Loucy (cell line): ENCODE measurements around the gene CALML4.

Experiments
- H2AFZ ChIP-seq: fragments of 200-600 bp; sonication (generic); 2 replicates; pipeline ENCODE4 v1.6.0; 2016; ENCODE audit warnings: antibody characterized with exemption, mild to moderate bottlenecking, low read length, moderate library complexity
- H3F3A ChIP-seq: fragments of 200-600 bp; 2 replicates; pipeline ENCODE4 v1.6.0; 2016; ENCODE audit warnings: antibody characterized with exemption, low read depth, mild to moderate bottlenecking
- H3K27me3 ChIP-seq: fragments of 200-600 bp; sonication (generic); 2 replicates; pipeline ENCODE4 v1.6.1; 2014; ENCODE audit warnings: low read length, mild to moderate bottlenecking; ENCODE audit not compliant: insufficient read depth, poor library complexity, severe bottlenecking
- H3K36me3 ChIP-seq: fragments of 200-600 bp; sonication (generic); 2 replicates; pipeline ENCODE4 v1.6.1; 2016; ENCODE audit warnings: low read length; ENCODE audit not compliant: insufficient read depth
- H3K4me1 ChIP-seq: fragments of 200-600 bp; sonication (generic); 2 replicates; pipeline ENCODE4 v1.5.1; 2014; ENCODE audit warnings: low read length, mild to moderate bottlenecking; ENCODE audit not compliant: insufficient read depth, poor library complexity, severe bottlenecking
- H3K4me2 ChIP-seq: fragments of 200-600 bp; sonication (generic); 2 replicates; pipeline ENCODE4 v1.6.0; 2014; ENCODE audit warnings: antibody characterized with exemption, low read length, low read depth, mild to moderate bottlenecking; ENCODE audit not compliant: poor library complexity, severe bottlenecking
- H3K4me3 ChIP-seq: fragments of 200-600 bp; sonication (generic); 2 replicates; pipeline ENCODE4 v1.5.1; 2014; ENCODE audit warnings: low read length, mild to moderate bottlenecking, mixed read lengths; ENCODE audit not compliant: poor library complexity, severe bottlenecking
- H3K79me2 ChIP-seq: fragments of 200-600 bp; sonication (generic); 2 replicates; pipeline ENCODE4 v1.6.1; 2014; ENCODE audit warnings: low read length; ENCODE audit not compliant: insufficient read depth
- H3K9ac ChIP-seq: fragments of 200-600 bp; sonication (generic); 2 replicates; pipeline ENCODE4 v1.6.0; 2014; ENCODE audit warnings: mild to moderate bottlenecking, low read depth, low read length, moderate library complexity; ENCODE audit not compliant: poor library complexity, severe bottlenecking
- H3K9me2 ChIP-seq: fragments of 200-600 bp; sonication (generic); replicated peaks from 2 replicates; pipeline ENCODE4 v1.6.1; 2016; ENCODE audit warnings: low read depth, low read length, mixed read lengths
- H3K9me3 ChIP-seq: fragments of 200-600 bp; sonication (generic); 2 replicates; pipeline ENCODE4 v1.6.1; 2014; ENCODE audit warnings: mild to moderate bottlenecking, antibody characterized with exemption, low read length, low read depth; ENCODE audit not compliant: insufficient read depth
- H4K20me1 ChIP-seq: fragments of 200-600 bp; sonication (generic); 2 replicates; pipeline ENCODE4 v1.6.0; 2014; ENCODE audit warnings: antibody characterized with exemption, low read length, mild to moderate bottlenecking; ENCODE audit not compliant: insufficient read depth, poor library complexity, severe bottlenecking
- EZH2phosphoT487 ChIP-seq: fragments of 200-600 bp; IDR thresholded peaks from 2 replicates; pipeline ENCODE4 v1.6.1; 2018; ENCODE audit warnings: antibody characterized with exemption, mild to moderate bottlenecking, moderate library complexity, borderline replicate concordance
- TF ChIP-seq, protein P1 (sequence below): fragments of 200-600 bp; sonication (generic); conservative IDR thresholded peaks from 2 replicates; pipeline ENCODE4 v1.5.1; 2014; ENCODE audit warnings: mild to moderate bottlenecking, antibody characterized with exemption, low read length

CALML4 gene

GRCh38 chr15:68205558-68205944 is 419 bp upstream of the CALML4 start:
- Histone ChIP-seq H3K4me3 (no peak overlapping the region), H3K4me2 (no peak overlapping the region)

GRCh38 chr15:68204361-68204760 is 771 bp downstream of the CALML4 start:
- no peaks in the 10 kb centered on the region for H4K20me1 ChIP-seq
- H3K4me3 ChIP-seq = no peak overlapping the region
- H3K4me2 ChIP-seq = no peak overlapping the region
- no peaks in the 10 kb centered on the region for H3F3A ChIP-seq
- no peak overlapping the region for H3K9ac ChIP-seq
- TF ChIP-seq, protein P1, sequence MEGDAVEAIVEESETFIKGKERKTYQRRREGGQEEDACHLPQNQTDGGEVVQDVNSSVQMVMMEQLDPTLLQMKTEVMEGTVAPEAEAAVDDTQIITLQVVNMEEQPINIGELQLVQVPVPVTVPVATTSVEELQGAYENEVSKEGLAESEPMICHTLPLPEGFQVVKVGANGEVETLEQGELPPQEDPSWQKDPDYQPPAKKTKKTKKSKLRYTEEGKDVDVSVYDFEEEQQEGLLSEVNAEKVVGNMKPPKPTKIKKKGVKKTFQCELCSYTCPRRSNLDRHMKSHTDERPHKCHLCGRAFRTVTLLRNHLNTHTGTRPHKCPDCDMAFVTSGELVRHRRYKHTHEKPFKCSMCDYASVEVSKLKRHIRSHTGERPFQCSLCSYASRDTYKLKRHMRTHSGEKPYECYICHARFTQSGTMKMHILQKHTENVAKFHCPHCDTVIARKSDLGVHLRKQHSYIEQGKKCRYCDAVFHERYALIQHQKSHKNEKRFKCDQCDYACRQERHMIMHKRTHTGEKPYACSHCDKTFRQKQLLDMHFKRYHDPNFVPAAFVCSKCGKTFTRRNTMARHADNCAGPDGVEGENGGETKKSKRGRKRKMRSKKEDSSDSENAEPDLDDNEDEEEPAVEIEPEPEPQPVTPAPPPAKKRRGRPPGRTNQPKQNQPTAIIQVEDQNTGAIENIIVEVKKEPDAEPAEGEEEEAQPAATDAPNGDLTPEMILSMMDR = no peak
- TF ChIP-seq EZH2phosphoT487 = no peak
- no peaks in the 10 kb centered on the region for H3K9me3 ChIP-seq
- H3K36me3 ChIP-seq = peaks cover 22% of the 10 kb centered on the region; the same call in 1 of the 2 replicates
- H3K79me2 ChIP-seq = no peaks in the 10 kb centered on the region; the same call in 1 of the 2 replicates
- no peaks in the 10 kb centered on the region for H3K4me1 ChIP-seq
- H3K27me3 ChIP-seq = no peaks in the 10 kb centered on the region
- H2AFZ ChIP-seq = no peak overlapping the region
- H3K9me2 ChIP-seq = no peaks in the 10 kb centered on the region

More at GRCh38 chr15:68205558-68205944, 419 bp upstream of the CALML4 start:
- H3K9me2 ChIP-seq = no peaks in the 10 kb centered on the region
- H3K36me3 ChIP-seq = peaks cover 25% of the 10 kb centered on the region; the same call in 1 of the 2 replicates
- no peak overlapping the region for H2AFZ ChIP-seq
- no peaks in the 10 kb centered on the region for H3F3A ChIP-seq
- TF ChIP-seq, protein P1 = no peak
- TF ChIP-seq EZH2phosphoT487 = no peak
- no peaks in the 10 kb centered on the region for H3K4me1 ChIP-seq
- H4K20me1 ChIP-seq = peaks cover 4% of the 10 kb centered on the region
- H3K9me3 ChIP-seq = no peaks in the 10 kb centered on the region
- no peak overlapping the region for H3K9ac ChIP-seq
- no peaks in the 10 kb centered on the region for H3K27me3 ChIP-seq
- no peaks in the 10 kb centered on the region; the same call in 1 of the 2 replicates for H3K79me2 ChIP-seq

- TF ChIP-seq, protein P1 = no peak
- no peak for TF ChIP-seq EZH2phosphoT487
- H3K4me1 ChIP-seq = no peaks in the 10 kb centered on the region
- H3K4me3 ChIP-seq = no peak overlapping the region
- no peak overlapping the region for H3K9ac ChIP-seq
- H4K20me1 ChIP-seq = no peaks in the 10 kb centered on the region
- H2AFZ ChIP-seq = no peak overlapping the region
- peaks cover 19% of the 10 kb centered on the region; the same call in 1 of the 2 replicates for H3K36me3 ChIP-seq
- H3F3A ChIP-seq = no peaks in the 10 kb centered on the region
- no peaks in the 10 kb centered on the region for H3K9me2 ChIP-seq
- H3K9me3 ChIP-seq = no peaks in the 10 kb centered on the region
- H3K4me2 ChIP-seq = no peak overlapping the region
- no peaks in the 10 kb centered on the region for H3K27me3 ChIP-seq
- H3K79me2 ChIP-seq = no peaks in the 10 kb centered on the region
Measured at GRCh38 chr15:68203956-68204355, 1.2 kb downstream of the CALML4 start.
